Amygdala (tissue), 56 donors: Measurements from ENCODE around the gene DNAJC1.
A peak's percentile ranks its signal among the peaks of the same experiment; 100 is the strongest.
"Not testable (repeated sequence)": the region's sequence is repeated elsewhere in the genome, so short reads cannot be mapped to it uniquely, and the experiment has no call there.

Experiments
- DNase-seq, 56 donors: peaks; one replicate each; lab custom pipeline; 2025; lab: John Stamatoyannopoulos, UW

Gene DNAJC1

GRCh38 chr10:21742740-21743412, 260.7 kb downstream of the DNAJC1 start:
- DNase-seq, result no peak

DNA sequence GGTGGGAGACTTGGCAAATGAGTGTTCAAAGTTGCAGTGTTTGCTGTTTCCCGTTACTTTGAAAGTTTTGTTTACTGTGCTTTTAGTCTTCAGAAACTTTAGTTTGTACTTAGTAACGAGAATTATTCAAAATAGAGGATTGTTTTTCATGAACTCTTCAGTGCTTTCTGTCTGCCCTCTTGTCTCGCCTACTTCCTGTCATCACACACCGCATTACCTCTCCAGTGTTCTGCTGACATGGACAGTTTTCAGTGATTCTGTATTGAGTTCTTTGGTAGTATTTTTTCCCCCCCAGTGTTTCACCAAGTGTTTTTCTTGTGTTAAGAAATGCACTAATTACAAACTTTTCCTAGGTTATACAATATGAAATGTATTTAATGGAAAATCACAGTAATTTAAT, 262.5 kb downstream of the DNAJC1 start:
- DNase-seq, result no peak

- no peak for DNase-seq
Observed at GRCh38 chr10:21737106-21737505, 266.4 kb downstream of the DNAJC1 start.

GRCh38 chr10:21733710-21734109, 269.8 kb downstream of the DNAJC1 start:
- DNase-seq, result no peak

DNA sequence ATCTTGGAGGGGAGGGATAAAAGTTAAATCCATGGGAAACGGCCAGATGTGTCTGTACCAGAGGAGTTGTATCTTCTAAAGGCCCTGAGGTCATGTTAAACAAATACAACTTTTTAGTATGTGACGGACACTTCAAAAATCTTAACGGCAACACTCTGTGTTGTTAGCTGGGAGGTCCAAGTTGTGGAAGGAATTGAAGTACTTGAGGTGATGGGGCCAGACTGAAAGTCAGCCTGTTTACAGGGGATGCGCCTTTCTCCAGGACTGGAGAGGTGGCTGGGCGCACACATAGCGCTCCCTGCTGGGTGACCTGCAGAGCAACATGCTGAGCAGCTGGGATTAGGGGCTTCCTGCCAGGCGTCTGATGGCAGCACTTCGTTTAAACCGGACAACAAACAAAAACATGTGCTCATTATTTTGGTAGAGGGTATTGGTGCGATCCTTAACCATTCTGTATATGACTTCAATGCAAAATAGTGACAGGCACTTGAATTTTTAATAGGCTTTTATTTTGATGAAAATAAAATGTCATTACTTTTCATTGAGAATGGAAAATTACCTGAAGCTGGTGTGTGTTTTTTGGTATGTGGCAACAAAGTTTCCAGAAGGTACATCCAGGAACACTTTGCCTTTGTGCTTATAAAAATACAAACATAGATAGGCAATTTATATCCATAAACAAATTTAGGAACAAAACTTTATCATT, 271.3 kb downstream of the DNAJC1 start:
- peak in 39 of 56 donors; percentile 11 to 68 (median 40) for DNase-seq

DNA sequence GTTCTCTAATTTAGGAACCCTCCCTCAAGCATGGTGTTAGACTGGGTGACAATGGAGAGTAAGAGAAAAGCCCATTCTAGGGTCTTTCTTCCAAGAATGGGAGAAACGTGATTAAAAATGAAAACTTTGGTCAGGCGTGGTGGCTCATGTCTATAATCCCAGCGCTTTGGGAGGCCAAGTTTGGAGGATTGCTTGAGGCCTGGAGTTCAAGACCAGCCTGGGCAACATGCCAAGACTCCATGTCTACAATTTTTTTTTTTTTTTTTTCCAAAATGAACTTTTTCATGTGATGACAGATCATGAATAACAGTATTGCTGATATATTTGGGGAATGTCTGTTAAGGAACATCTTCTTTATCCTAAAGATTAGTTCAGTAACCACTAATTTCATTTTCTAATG, 274.9 kb downstream of the DNAJC1 start:
- no peak for DNase-seq

DNA sequence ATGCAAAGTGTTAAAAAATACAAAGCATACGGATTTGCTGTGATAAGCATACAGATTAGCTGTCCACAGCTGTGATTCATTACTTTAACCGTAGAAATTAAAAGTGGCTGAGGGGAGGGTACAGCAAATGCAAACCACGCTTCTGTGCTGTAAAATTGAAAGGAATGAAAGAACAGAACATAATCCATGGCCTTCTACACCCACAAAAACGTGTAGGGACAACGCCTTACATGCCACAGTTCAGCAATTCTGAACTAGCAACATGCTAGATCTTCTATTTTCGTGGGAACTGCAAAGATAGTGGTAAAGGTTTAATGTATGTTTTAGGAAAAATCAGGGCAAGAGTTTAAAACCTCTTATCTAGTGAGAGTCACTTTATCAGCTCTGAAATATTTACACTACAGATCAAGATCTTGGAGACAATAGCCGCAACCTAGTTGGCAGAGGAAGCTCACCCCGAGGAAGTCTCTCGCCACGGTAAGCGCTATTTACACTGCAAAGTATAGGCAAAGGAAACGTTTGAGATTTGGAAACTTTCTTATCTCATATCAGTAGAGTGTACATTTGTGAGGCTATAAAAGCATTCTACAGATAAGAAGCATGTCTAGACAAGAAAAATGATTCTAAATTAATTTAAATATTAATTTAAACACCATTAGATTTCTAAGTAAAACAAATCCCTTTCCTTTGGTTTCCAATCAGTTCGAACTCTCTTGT, 275.9 kb downstream of the DNAJC1 start:
- no peak for DNase-seq

- DNase-seq, result no peak
Observed at GRCh38 chr10:21726601-21727225, 276.8 kb downstream of the DNAJC1 start.

DNA sequence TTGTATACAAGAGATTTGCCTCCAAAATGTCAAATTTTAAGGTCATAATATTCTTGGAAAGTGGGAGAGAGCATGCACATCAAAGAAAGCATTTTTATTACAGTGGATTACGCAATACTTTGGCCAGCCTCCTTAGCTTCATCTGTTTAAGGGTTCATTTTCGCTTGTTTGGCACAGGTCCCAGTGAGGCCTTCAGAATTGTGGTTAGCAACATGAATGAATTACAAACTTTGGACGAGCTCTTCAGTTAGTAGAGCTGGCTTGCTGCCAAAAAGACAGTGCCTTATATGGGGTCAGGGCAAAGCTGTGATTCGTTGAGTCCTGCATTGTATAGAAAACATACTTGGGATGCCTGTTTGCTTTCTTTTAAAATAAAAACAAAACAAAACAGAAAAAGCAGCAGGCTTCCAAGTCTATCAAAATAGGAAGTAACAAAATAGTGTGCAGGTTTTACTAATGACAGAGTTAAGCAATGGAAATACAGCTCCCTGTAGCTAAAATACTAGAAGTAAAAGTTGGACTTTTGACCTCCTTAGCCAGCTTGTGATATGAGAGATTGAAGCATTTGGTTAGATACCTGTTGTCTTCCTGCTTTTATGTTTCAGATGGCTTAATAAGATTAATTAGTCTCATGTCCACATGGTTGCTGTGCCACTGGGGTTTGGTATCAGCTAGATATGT, 278.7 kb downstream of the DNAJC1 start:
- DNase-seq, result peak in 51 of 56 donors; percentile 10 to 97 (median 65)

DNA sequence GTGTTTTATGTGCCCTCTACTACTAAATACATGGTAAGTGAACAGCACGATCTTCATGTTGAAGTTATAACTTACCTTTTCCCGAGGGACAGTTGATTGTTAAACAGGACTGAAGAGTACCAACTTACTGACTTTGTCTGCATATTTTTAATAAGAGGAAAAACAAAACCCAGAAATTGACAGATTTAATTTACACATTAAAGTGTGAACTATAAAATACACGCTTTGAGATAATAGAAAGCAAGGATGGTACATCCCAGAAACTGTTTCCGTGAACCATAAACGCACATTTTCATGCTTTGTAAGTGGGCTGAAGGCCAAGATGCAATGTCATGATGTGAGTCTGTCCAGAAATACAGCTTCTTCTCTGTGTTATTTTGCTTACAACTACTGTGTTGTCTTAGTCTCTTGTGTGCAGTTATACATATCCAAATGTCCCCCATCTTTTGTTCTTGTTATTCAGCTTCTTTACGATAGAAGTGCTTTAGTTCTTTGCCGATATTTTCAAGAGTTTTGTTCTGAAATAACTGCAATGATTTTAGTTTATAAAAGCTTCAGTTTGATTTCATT, 279.4 kb downstream of the DNAJC1 start:
- DNase-seq, result no peak

DNA sequence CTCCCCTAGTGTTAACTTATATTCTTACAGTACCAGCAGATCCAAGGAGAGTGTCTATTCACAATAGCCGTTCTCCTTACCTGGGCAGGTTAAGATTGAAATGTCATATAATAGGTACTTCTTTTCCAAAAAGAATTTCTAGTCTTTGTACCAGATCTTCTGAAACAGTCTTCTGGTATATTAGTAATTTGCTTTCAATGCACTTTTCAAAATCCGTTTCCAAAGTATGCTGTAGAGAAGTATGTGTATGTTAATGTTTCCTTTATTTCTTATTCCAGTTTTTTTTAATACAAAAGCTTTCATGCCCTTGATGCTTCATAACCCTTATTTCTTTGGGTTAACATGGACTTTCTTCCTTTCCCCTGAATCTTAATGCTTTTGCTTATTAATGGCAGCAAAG, 281.3 kb downstream of the DNAJC1 start:
- DNase-seq, result no peak

DNA sequence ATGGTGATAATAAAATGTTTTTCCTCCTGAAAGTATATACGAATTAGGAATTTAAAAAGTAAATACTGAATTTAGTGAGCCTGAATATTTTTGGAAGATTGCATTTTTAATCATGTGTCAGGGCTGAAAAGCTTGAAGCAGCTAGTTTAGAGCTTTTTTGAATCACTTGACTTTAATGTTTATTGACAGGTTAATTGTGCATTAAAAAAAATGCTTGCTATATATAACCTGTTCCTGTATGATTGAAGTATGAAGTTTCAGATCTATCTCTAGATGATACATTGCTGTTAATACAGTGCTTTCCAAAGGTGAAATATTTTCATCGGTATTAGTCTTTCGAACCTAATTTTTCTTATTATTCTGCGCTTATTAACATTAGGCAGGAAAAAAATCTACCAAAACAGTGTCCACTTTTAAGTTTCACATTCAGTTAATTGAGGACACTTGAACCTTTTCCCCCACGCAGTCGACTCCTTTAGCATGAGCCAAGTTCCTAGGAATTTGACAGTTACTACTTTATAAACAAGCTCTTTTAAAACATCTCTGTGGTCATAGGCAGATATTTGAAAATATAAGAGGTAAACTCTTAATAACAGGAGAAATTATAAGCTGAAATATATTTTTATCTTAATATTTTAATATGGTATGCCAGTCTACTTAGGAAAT, 282.4 kb downstream of the DNAJC1 start:
- no peak for DNase-seq

DNA sequence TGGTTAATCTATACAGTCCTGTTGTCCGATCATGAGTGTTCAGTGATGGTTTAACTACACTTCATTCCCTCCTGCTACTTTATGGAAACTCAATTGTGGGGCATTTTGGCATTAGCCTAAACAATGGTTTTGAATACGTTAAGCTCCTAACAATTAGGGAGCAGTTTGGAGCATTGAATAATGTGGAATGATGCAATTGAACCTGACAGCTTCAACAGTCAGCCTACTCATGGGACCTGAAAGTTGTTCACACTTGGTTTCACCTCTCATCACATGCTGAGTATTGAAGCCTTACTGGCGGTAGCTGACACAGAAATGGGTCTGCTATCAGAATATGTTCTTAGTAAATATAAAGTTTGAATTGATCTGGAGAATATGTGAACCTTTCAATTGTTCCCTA, 283.4 kb downstream of the DNAJC1 start:
- DNase-seq, result no peak

- DNase-seq, result no peak
Observed at GRCh38 chr10:21719502-21719901, 284.0 kb downstream of the DNAJC1 start.

DNA sequence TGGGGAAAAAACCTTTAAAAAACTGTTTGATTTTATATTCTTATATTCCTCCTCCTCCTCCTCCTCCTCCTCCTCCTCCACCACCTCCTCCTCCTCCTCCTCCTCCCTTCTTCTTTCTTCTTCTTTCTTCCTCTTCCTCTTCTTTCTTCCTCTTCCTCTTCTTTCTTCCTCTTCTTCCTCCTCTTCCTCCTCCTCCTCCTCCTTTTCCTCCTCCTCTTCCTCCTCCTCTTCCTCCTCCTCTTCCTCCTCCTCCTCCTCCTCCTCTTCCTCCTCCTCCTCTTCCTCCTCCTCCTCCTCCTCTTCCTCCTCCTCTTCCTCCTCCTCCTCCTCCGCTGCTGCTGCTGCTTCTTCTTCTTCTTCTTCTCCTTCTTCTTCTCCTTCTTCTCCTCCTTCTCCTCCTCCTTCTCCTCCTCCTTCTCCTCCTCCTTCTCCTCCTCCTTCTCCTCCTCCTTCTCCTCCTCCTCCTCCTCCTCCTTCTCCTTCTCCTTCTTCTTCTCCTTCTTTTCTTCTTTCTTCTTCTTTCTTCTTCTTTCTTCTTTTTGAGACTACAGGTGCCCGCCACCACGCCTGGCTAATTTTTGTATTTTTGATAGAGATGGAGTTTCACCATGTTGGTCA, 286.0 kb downstream of the DNAJC1 start:
- not testable (repeated sequence) for DNase-seq

DNA sequence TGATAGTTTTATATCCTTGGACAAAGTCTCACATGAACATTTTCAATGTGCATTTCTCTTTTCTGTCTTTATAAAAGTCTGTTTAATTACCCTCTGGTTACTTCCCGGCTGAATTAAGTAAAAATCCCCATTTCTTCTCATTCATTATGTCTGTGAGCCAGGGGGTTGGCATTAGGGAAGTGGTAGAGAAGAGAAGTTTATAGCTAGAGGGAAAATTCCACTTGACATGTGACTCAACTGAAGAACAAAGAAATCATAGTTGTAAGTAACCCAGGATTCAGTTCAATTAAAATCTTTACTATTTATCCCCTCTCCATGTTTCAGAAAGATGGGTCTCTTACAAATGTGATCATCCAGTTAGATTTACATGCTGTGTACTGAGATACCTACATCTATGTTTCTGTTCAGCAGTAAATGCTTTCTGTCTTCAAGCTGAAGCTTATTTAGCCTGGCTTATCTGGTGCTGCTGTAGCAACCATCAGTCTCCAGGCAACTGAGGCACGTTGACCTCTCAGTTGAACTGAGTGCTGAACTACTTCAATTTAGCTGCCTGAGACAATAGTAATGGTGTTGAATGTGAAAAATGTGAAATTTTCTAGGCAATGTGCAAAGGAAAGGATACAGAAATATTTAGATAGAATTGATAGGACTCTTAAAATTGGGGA, 287.9 kb downstream of the DNAJC1 start:
- DNase-seq, result no peak

GRCh38 chr10:21712975-21713374, 290.6 kb downstream of the DNAJC1 start:
- no peak for DNase-seq

GRCh38 chr10:21707498-21707897, 296.0 kb downstream of the DNAJC1 start:
- no peak for DNase-seq
